ENCODE measurements around the gene TDG.

Gene TDG

DNA sequence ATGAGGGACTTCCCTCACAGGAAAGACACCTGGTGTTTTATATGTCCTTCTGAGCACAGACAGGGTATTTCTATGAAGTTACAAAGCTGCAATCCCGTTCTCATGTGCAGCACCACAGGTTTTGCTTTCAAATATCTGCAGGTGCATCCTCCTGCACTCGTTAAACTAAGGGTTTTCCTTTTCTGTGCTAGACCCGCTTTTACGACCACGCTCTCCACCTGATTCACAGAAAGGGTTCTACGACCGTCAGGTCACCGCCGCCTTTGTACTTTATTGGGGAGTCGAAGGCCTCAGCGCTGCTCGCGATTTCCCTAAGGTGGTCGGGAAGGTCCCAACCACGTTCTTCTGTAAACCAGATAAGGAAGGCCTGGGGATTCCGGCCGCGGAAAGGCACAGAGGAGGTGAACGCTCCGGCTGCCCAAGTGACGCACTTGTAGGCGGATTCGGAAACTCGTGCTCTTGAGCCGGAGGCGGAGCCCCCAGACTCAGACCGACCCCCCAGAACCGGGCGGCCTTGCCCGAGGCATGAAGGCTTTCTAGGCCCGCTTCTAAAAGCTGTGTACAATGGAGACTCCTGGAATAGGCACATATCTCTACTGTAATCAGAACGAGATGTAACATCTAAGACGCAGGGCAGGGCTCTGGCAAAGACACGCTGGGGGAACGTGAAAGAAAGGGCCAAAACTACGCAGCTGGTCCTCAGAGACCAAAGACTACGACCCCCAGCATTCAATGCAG, 36.5 kb upstream of the TDG start:
- no peaks in the 10 kb centered on the region for H3K36me3 ChIP-seq (ENCODE audit: control insufficient read depth, insufficient read depth, low read length)
- H3K9ac ChIP-seq = peak overlapping the region; percentile 44
- peak overlapping the region; percentile 89 for H3K27ac ChIP-seq
- no peaks in the 10 kb centered on the region for H3K27me3 ChIP-seq (ENCODE audit: control insufficient read depth, insufficient read depth, low read length)
- peak overlapping the region; percentile 95 for H2AFZ ChIP-seq
- TF ChIP-seq, protein P1, sequence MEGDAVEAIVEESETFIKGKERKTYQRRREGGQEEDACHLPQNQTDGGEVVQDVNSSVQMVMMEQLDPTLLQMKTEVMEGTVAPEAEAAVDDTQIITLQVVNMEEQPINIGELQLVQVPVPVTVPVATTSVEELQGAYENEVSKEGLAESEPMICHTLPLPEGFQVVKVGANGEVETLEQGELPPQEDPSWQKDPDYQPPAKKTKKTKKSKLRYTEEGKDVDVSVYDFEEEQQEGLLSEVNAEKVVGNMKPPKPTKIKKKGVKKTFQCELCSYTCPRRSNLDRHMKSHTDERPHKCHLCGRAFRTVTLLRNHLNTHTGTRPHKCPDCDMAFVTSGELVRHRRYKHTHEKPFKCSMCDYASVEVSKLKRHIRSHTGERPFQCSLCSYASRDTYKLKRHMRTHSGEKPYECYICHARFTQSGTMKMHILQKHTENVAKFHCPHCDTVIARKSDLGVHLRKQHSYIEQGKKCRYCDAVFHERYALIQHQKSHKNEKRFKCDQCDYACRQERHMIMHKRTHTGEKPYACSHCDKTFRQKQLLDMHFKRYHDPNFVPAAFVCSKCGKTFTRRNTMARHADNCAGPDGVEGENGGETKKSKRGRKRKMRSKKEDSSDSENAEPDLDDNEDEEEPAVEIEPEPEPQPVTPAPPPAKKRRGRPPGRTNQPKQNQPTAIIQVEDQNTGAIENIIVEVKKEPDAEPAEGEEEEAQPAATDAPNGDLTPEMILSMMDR (IDR thresholded peaks at IDR 0.05) = no peak
- peaks cover 27% of the 10 kb centered on the region for H3K4me1 ChIP-seq
- no peaks in the 10 kb centered on the region for H3K9me3 ChIP-seq (ENCODE audit: control insufficient read depth, low read length)
- peak overlapping the region; percentile 93 for H3K4me3 ChIP-seq (ENCODE audit: low read depth, low read length)
- H3K4me2 ChIP-seq (ENCODE audit: low read length) = peak overlapping the region; percentile 79
- H3K79me2 ChIP-seq = peaks cover 35% of the 10 kb centered on the region

DNA sequence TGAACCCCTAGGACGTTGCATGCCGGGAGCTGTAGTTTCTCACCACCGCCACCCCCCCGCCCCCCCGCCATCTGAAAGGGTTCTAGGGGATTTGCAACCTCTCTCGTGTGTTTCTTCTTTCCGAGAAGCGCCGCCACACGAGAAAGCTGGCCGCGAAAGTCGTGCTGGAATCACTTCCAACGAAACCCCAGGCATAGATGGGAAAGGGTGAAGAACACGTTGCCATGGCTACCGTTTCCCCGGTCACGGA, 36.0 kb upstream of the TDG start:
- TF ChIP-seq, protein P1 (IDR thresholded peaks at IDR 0.05) = no peak
- Histone ChIP-seq H3K27ac (peak overlapping the region; percentile 89), H3K9ac (no peak overlapping the region), H3K36me3 (ENCODE audit: control insufficient read depth, insufficient read depth, low read length) (no peaks in the 10 kb centered on the region), H3K4me3 (ENCODE audit: low read depth, low read length) (peak overlapping the region; percentile 93), H3K9me3 (ENCODE audit: control insufficient read depth, low read length) (no peaks in the 10 kb centered on the region), H3K4me2 (ENCODE audit: low read length) (peak overlapping the region; percentile 79), H3K79me2 (peaks cover 36% of the 10 kb centered on the region), H3K27me3 (ENCODE audit: control insufficient read depth, insufficient read depth, low read length) (no peaks in the 10 kb centered on the region), H2AFZ (peak overlapping the region; percentile 95), H3K4me1 (peaks cover 27% of the 10 kb centered on the region)

GRCh38 chr12:103930034-103930786, 35.5 kb upstream of the TDG start, which contains the start of gene HSP90B1:
HSP90B1 (plus strand) TSS chr12:103930410; CDS start chr12:103930516, 106 bp downstream.
- peak within 1 kb of the TSS; percentile 78 for H3K9ac ChIP-seq
- no peaks in the 10 kb centered on the region for H3K36me3 ChIP-seq (ENCODE audit: control insufficient read depth, insufficient read depth, low read length)
- peak within 1 kb of the TSS; percentile 95 for H2AFZ ChIP-seq
- H3K27ac ChIP-seq = peak within 1 kb of the TSS; percentile 89
- no peaks in the 10 kb centered on the region for H3K9me3 ChIP-seq (ENCODE audit: control insufficient read depth, low read length)
- H3K4me2 ChIP-seq (ENCODE audit: low read length) = peak within 1 kb of the TSS; percentile 88
- peaks cover 27% of the 10 kb centered on the region for H3K4me1 ChIP-seq
- TF ChIP-seq, protein P1 (IDR thresholded peaks at IDR 0.05) = no peak
- no peaks in the 10 kb centered on the region for H3K27me3 ChIP-seq (ENCODE audit: control insufficient read depth, insufficient read depth, low read length)
- H3K79me2 ChIP-seq = peaks cover 36% of the 10 kb centered on the region
- H3K4me3 ChIP-seq (ENCODE audit: low read depth, low read length) = peak within 1 kb of the TSS; percentile 93

DNA sequence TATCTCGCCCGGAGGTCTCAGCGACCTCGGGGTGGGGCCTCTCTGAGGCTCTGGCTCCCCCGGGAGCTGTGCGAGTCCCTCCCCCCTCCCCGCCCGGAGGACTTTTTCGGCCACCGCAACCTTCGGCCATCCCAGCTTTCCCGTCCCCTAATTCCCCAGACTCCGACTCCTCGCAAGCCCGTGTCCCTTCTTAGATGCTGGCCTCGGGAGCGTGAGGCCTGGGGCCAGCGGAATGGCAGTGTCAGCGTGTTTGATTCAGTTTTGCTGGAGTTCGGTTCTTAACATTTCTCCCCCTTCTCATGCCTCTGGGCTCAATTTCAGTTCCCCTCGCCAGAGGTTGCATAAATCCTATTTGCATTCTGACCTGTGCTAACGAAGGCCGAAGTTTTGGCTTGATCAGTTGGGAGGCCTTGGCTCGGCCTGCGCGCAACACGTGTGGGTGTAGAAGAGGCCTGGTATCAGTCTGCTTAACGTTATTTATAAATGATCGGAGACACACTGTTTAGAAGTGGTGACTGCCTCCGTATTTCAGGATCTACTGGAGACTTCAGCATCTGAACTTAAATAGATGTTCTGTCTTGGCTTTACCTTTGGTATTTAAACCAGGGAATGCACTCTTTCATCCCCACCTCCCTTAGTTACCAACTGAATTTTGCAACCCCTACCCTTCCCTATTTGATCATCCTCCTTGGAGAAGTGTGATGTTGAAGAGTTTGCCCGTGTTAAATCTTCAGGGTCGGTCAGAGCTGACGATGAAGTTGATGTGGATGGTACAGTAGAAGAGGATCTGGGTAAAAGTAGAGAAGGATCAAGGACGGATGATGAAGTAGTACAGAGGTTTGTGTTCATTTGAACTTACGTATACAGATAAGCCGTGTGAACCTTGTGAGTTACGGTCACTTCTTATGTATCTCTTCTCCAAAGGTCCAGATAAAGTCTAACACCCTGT, 34.6 kb upstream of the TDG start:
- H3K4me2 ChIP-seq (ENCODE audit: low read length) = peak overlapping the region; percentile 88
- H3K27me3 ChIP-seq (ENCODE audit: control insufficient read depth, insufficient read depth, low read length) = no peaks in the 10 kb centered on the region
- TF ChIP-seq, protein P1 (IDR thresholded peaks at IDR 0.05) = no peak
- H3K79me2 ChIP-seq = peaks cover 36% of the 10 kb centered on the region
- H3K36me3 ChIP-seq (ENCODE audit: control insufficient read depth, insufficient read depth, low read length) = no peaks in the 10 kb centered on the region
- H3K9me3 ChIP-seq (ENCODE audit: control insufficient read depth, low read length) = no peaks in the 10 kb centered on the region
- H3K4me3 ChIP-seq (ENCODE audit: low read depth, low read length) = peak overlapping the region; percentile 93
- H3K27ac ChIP-seq = peak overlapping the region; percentile 83
- H2AFZ ChIP-seq = peak overlapping the region; percentile 83
- H3K4me1 ChIP-seq = peaks cover 27% of the 10 kb centered on the region
- H3K9ac ChIP-seq = peak overlapping the region; percentile 78
